Right ventricle myocardium superior (tissue), 1 donor: ENCODE data around the gene P4HTM. TPM values are rescaled to one million over a fixed set of nuclear protein-coding genes. Genes with fewer than 3 reads are reported as not detected.

Experiments
- ATAC-seq: fragments of 200-7000 bp; cut with Tn5 transposase; one replicate; pipeline ENCODE4 v1.9.1; 2020; ENCODE audit warnings: mild to moderate bottlenecking; ENCODE audit not compliant: poor library complexity
- DNase-seq: peaks from one replicate; pipeline ENCODE4 v3.0.0-alpha.2; 2020
- intact Hi-C: fragments of 100-400 bp; cut with DNase I; formaldehyde crosslinking; loops from one replicate; pipeline ENCODE4 v1.11.2; 2022
- total RNA-seq: library from RNA; stranded (reverse); fragmentation: NEBNext Ultra II Directional; extraction: Animal tissue kit (Norgen Biotek cat#: 25700); gene quantifications from one replicate; pipeline ENCODE4 v1.2.1, GENCODE V29; 2021
- donor health status: DM: no; HTN: yes; CAD: no; lungs with severe emphysema.

The P4HTM gene
- total RNA-seq, 1 donor from 2014 or later, result 25.1 TPM

DNA sequence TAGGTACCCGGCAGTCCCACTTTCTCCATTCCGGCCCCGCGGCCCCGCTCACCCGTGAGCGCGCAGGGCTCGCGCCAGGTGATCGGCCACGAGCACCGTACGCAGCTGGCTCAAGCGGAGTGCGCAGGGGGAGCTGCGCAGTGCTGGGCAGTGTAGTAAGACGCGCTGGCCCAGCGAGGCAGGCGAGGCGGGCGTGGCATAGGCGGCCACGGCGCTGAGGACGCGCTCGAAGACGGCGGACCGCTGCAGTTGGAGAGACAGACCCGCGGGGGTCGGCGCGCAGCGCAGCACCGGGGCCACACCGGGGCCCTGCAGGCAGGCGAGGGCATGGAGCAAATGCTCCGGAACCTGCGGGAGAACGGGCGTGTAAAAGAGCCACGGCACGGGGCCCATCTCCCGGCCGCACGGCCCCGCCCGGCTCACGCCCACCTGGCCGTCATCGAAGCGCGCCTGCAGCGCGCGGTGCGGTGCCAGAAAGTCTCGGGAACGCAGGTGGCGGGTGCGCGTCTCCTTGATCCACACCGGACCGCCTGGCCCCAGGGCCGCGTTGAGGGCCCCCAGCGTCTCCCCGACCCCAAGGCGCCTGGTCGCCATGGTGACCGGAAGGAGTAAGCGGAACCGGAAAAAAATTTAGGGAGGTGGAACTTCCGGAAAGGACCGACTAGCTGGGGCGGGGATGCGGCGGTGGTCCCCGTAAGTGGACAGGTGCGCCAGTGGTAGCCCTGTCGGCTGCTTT, 28.1 kb downstream of the P4HTM start, which contains the start of gene DALRD3:
Gene DALRD3, minus strand, starts transcription at position 610 of the 736 bp plus-strand sequence. Its CDS starts 16 bp downstream, at position 594.
- ATAC-seq, result peak; percentile 8
- intact Hi-C loops, result no loop called here
- peak; percentile 79 for DNase-seq

DNA sequence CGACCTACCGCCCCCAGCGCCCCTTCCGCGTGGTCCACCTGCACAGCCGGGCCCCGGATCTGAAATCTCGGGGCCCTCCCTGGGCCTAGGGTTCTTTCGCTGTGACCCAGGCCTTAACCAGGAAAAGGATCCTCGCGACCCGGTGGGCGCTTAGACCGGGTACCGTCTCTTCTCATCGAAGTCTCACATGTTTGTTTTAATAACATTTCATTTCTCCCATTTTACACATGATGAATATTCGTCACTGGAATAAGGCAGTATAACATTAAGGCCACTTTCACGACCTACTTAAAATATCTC, 28.6 kb downstream of the P4HTM start:
- ATAC-seq (no peak), DNase-seq (no peak)
- intact Hi-C loops, result no loop called here

DNA sequence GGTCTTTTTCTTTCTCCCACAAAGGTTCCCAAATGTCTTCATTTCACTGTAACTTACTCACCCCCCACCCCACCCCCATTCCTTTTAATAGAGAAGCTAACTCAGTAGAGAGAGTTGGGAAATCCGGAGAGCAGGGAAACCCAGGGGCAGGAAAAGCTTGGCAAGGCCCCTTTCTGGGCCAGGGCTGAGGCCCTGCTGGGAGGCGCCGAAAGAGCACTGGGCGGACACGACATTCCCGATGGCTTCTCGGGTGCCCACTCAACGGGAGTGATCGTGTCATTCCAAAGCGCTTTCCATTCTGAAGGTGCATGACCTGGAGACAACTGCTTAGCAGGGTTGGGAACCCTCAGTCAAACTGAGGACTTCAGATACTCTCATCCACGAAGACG, 29.9 kb downstream of the P4HTM start:
- DNase-seq, result no peak
- intact Hi-C loops, result no loop called here
- no peak for ATAC-seq

DNA sequence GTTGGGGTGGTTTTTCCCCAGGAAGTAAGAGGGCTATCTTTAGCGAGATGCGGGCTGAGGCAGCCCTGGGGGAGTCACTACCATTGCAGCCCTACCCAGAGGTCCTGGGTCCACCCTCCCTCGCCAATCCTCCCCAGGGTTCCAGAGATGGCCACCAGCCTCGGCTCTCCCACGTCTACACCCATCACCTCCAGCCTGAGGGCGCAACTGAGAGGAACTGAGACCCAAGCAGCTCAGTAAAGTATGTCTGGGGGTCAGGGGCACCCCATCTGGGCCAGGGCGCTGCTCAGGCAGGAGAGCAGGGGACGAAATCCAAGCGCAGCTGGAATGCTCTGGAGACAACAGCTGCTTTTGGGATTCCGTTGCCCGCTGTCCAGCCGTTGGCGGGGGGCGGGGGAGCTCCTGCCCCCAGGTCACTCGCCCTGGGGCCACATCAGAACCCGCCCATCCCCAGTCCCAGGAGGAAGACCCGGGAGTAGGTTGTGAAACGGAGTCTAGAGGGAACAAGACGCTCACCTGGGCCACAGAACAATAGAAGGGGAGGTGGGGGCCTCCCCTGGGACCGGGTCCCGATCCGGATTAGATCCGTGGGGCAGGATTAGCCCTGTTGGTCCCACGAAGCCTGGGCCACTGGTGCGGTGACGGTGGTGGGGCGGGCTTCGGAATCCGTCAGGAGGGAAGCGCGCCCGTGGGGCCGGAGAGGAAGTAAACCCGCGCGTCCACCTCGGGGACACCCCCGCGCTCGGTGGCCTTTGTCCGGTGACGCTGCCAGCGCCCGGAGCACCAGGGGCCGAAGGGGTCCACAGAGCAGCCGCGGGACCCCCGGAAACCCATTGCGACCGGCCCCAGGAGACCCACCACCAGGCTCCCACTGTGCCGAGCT, 30.5 kb downstream of the P4HTM start:
- peak; percentile 76 for DNase-seq
- intact Hi-C loops, result no loop called here
- peak; percentile 3 for ATAC-seq

DNA sequence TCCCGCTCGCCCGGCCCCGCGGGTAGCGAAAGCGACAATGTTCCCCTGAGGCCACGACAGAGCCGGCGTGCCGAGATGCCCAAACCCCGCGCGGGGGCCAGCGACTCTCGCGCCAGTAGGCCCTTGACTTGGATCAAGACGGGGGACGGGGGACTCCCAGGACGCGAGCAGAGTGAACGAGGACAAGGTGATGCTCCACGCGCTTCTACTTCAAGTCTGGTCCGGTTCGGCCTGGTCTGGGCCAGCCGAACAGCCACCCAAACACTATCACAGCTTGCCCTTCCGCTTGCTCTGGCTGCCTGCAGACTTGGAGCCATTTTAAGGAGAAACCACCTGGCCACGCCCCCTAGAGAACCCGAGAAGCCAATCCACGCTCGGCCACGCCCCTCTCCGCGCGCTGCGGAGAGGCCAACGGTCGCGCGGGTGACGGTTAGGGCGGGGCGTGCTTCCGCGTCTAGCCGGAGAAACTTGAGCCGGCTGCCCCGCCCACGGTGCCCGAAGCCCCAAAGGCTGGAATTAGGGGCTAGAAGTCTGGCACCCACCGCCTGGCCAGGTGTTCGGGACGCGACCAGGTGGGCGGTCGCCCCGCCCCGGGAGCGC, 31.3 kb downstream of the P4HTM start:
- peak; percentile 90 for ATAC-seq
- DNase-seq, result peak; percentile 100
- intact Hi-C loops, result no loop called here

- intact Hi-C loops, result no loop called here
- DNase-seq, result peak; percentile 96
- peak; percentile 88 for ATAC-seq
These were observed 32.0 kb downstream of the P4HTM start, which contains the start of gene NDUFAF3 for GRCh38 chr3:49021813-49022687. NDUFAF3 (plus strand) TSS chr3:49022121; CDS start chr3:49022145, 24 bp downstream.

DNA sequence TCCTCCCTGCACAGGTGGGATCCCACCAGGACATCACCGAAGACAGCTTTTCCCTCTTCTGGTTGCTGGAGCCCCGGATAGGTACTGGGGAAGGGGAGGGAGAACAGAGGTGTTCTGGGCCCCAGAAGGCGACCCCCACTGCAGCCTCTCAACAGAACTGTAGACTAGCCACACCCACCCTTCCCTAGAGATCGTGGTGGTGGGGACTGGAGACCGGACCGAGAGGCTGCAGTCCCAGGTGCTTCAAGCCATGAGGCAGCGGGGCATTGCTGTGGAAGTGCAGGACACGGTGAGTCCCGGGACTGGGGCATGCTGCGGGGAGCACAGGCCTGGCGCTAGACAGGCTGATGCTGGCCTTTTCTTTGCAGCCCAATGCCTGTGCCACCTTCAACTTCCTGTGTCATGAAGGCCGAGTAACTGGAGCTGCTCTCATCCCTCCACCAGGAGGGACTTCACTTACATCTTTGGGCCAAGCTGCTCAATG, 32.7 kb downstream of the P4HTM start:
- ATAC-seq (no peak), DNase-seq (no peak)
- intact Hi-C loops, result no loop called here

- no peak for ATAC-seq
- no peak for DNase-seq
- intact Hi-C loops, result no loop called here
These were observed 33.7 kb downstream of the P4HTM start for GRCh38 chr3:49023775-49024174.

GRCh38 chr3:49024449-49024848, 34.4 kb downstream of the P4HTM start:
- ATAC-seq (no peak), DNase-seq (no peak)
- intact Hi-C loops, result no loop called here

- intact Hi-C loops, result no loop called here
- ATAC-seq, result no peak
- DNase-seq, result no peak
These were observed 35.2 kb downstream of the P4HTM start for GRCh38 chr3:49025005-49025792.

DNA sequence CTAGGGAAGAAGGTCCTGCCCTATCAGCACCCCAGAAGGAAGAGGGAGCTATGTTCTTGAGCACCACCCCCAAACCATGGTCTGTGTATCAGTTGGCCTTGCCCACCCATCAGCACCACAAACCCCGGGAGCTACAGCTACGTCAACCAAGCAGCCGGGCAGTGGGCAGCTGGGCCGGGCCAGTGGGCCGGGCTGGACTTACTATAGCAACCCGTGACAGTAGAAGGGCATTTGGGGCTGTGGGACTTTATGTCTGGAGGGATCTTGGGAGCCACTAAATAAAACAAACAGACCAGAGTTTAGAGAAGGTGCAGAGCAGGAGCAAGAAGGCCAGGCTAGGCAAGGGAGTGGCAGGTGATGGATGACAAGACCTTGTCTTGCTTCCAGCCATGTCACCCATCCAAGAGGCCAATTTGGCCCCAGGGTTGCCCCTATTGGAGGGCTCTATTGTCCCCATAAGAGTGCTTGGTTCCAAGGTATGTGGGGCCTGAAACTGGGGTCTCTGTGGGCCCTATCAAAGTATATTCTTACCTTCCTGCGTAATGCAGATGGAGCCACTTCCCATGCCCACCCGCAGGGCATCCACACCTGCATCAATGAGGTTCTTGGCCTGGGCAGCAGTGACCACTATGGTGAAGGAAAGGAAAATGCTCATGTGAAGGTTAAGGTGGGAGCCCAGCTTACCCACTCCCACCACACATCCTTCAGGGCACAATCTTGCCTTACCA, 35.9 kb downstream of the P4HTM start:
- DNase-seq (no peak), ATAC-seq (no peak)
- intact Hi-C loops, result no loop called here

DNA sequence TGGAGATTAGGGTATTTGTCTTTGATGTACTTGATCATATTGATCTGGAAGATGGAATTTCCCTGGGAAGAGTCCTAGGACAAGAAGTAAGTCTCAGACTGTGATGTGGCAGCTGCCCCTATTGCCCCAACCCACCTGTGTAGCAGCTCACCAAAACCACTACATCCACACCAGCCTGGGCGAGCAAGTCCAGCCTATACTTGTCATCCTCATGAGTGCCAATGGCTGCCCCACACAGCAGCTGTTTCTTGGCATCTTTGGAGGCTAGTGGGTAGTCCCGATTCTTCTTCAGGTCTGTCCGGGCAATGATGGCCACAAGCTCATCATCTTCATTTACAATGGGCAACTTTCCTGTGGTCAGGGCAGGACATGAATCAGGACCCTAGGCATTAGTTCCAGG, 36.5 kb downstream of the P4HTM start:
- ATAC-seq (no peak), DNase-seq (no peak)
- intact Hi-C loops, result no loop called here

GRCh38 chr3:49027634-49028033, 37.6 kb downstream of the P4HTM start:
- no peak for ATAC-seq

GRCh38 chr3:49028298-49028672, 38.2 kb downstream of the P4HTM start:
- DNase-seq (no peak), ATAC-seq (no peak)
- intact Hi-C loops, result no loop called here

More at GRCh38 chr3:49027634-49028033, 37.6 kb downstream of the P4HTM start:
- no peak for DNase-seq
- intact Hi-C loops, result no loop called here

DNA sequence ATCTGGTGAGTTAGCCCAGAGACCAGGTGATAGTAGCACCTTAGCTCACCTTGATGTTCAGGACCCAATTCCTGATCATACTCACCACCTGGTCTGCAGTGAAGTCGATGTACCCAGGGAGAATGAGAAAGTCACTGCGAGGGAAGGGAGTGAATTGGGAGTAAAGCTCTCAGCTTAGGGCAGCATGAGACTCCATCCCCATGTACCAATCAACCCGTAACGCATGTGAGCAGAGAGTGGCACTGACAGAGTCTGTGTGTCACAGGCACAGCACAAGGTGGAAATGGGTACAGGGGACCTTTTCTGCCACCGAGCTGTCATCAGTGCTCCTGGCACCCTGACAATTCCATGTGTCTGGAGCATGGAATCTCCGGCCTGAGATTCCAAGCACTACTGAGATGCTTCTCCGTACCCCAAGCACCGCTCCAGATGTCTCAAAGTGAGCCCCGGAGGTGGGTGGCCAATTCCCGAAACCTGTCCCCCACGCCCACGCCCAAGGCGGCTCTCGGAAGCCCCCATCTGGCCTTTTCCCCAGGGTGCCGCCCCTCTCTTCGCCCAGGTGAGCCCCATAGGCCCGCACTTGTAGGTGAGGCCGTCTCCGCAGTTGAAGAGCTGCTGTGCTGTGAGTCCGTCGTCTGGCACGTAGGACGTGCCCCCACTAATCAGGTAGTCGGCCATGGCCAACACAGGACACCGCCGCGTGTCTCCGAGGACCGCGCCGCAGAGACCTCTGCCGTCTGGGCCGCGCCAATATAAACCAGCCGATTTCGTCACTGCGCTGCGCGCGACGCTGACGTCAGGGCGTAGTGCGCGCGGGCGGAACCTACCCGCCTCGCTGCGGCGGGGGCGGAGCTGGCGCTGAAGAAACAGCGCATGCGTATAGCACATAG, 38.9 kb downstream of the P4HTM start, which contains the start of gene IMPDH2:
Gene IMPDH2, minus strand, starts transcription at position 726 of the 890 bp plus-strand sequence. Its CDS starts 48 bp downstream, at position 678.
- DNase-seq (peak; percentile 98), ATAC-seq (peak; percentile 96)
- intact Hi-C loops, result no loop called here

GRCh38 chr3:49029563-49029884, 39.5 kb downstream of the P4HTM start:
- DNase-seq (no peak), ATAC-seq (no peak)
- intact Hi-C loops, result no loop called here
